Nephron progenitor cell (in vitro differentiated cells): ENCODE data around the gene STC2.

Experiments
- DNase-seq: peaks from one replicate; pipeline ENCODE4 v3.0.0; 2021
- H3K27ac Mint-ChIP-seq: 2 replicates; pipeline ENCODE4 v1.8.0; 2021; ENCODE audit warnings: mild to moderate bottlenecking, moderate library complexity, mixed read lengths
- H3K27me3 Mint-ChIP-seq: 2 replicates; pipeline ENCODE4 v1.8.0; 2021; ENCODE audit warnings: mild to moderate bottlenecking, low read depth, mixed read lengths; ENCODE audit not compliant: poor library complexity
- H3K36me3 Mint-ChIP-seq: 2 replicates; pipeline ENCODE4 v1.8.0; 2021; ENCODE audit warnings: low read depth, mixed read lengths
- H3K4me1 Mint-ChIP-seq: 2 replicates; pipeline ENCODE4 v1.8.0; 2021; ENCODE audit warnings: mixed read lengths
- H3K4me3 Mint-ChIP-seq: 2 replicates; pipeline ENCODE4 v1.8.0; 2021; ENCODE audit warnings: mild to moderate bottlenecking, moderate library complexity, mixed read lengths
- H3K9me3 Mint-ChIP-seq: 2 replicates; pipeline ENCODE4 v1.8.0; 2021; ENCODE audit warnings: mild to moderate bottlenecking, moderate library complexity, mixed read lengths
- CTCF ChIP-seq: fragments of 200-600 bp; sonication (generic); IDR thresholded peaks from 2 replicates; pipeline ENCODE4 v1.5.0; 2021; ENCODE audit warnings: antibody characterized with exemption

The STC2 gene

GRCh38 chr5:173311818-173312585, 16.2 kb downstream of the STC2 start:
- TF ChIP-seq CTCF, result no peak
- Mint-ChIP-seq H3K4me3 (no peak overlapping the region), H3K27ac (peak overlapping the region; percentile 50), H3K4me1 (peaks cover 73% of the 10 kb centered on the region), H3K9me3 (peaks cover 24% of the 10 kb centered on the region), H3K27me3 (peaks cover 5% of the 10 kb centered on the region), H3K36me3 (peaks cover 14% of the 10 kb centered on the region)
- DNase-seq, result no peak

DNA sequence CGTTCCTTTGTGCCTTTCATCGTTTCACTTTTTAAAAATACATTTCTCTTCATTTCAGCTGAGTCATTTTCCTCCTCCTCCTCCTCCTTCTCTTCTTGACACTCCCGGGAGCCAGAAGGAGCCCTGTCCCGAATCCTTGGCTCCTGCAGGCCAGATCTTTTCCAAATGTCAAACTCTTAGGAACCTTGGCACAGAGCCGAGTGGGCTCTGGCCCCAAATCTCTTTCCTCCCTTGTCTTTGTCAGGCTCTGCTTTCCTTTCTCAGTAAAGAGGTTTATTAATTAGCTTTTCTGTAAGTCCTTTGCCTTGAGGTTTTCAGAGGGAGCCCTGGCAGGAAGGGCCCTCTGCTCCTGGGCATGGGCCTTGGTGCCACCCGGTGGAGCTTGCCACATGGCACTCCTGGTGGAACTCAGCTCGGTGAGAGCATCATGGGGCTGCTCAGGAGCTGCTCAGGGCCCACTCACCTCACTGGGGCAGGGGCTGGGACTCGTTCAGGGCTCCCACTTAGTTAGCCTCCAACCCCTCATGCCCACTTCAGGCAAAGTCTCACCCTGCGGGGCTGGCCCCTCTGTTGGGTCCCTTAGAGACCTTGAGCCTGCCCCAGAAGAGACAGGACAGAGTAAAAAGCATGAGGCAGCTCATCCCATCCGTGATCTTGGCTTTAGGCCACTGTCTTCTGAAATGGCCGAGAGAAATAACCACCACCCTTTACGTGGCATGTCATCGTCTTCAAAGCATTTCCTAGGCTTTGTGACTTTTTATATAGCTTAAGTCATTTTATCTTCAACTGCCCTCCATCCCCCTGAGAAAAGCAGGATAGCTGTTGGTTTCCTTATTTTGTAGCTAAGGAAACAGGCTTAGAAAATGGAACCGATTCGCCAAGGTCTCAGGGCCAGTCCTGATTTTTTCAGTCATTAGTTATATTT, 17.1 kb downstream of the STC2 start:
- H3K4me1 Mint-ChIP-seq, result peaks cover 73% of the 10 kb centered on the region
- H3K27me3 Mint-ChIP-seq, result peaks cover 8% of the 10 kb centered on the region
- no peak for DNase-seq

DNA sequence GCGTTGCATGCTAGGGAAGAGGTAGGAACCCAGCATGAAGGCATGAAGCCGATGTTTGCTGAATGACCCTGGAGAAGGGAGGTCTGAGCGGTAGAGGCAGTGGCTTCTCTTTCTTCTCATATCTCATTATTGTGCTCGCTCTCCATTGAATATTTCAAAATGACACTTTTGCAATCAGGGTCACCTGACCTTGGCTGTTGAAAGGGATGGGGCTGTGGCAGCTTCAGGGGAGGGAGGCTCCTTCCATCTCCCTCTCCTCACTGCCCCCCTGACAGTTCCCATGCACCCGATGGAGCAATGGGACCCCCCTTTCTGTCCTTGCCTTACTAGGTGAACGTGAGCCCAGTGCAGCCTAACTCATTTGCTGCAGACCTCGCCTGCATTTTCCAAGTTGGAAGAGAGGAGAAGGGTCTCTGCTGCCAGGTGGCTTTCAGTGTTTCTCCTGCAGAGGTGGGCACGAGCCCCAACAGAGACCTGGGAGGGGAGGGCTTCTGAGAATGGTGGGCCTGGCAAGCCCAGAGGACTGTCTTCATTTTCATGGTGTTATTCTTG, 17.9 kb downstream of the STC2 start:
- Mint-ChIP-seq H3K9me3 (peaks cover 30% of the 10 kb centered on the region), H3K36me3 (peaks cover 14% of the 10 kb centered on the region), H3K4me1 (peaks cover 69% of the 10 kb centered on the region), H3K27ac (peak overlapping the region; percentile 16), H3K27me3 (peaks cover 9% of the 10 kb centered on the region), H3K4me3 (no peak overlapping the region)
- DNase-seq, result no peak
- TF ChIP-seq CTCF, result no peak

More for the DNA sequence above, 17.1 kb downstream of the STC2 start:
- peak overlapping the region; percentile 50 for H3K27ac Mint-ChIP-seq
- peaks cover 30% of the 10 kb centered on the region for H3K9me3 Mint-ChIP-seq
- H3K36me3 Mint-ChIP-seq, result peaks cover 14% of the 10 kb centered on the region
- no peak for TF ChIP-seq CTCF
- H3K4me3 Mint-ChIP-seq, result no peak overlapping the region

DNA sequence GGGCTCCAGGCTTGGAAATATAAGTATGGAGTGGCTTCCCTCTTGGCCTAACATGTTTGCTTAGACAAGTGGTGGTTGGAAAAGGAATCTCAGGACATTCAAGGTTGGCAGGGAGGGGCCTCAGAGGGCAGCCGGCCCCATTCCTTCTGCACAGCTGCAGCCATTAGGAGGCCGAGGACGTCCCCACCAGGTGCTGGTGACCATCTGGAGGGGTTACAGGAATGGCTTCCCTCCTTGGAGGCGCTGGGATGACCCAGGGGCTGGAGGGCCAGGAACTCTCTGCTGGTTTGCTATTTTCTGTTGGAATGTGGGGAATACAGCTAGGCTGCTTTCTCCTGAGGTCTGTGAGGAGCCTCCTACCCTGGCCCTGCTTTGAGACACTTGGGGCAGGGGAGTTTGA, 18.5 kb downstream of the STC2 start:
- Mint-ChIP-seq H3K4me1 (peaks cover 69% of the 10 kb centered on the region), H3K9me3 (peaks cover 30% of the 10 kb centered on the region), H3K36me3 (peaks cover 14% of the 10 kb centered on the region), H3K4me3 (no peak overlapping the region), H3K27ac (no peak overlapping the region), H3K27me3 (peaks cover 9% of the 10 kb centered on the region)
- no peak for TF ChIP-seq CTCF
- no peak for DNase-seq

DNA sequence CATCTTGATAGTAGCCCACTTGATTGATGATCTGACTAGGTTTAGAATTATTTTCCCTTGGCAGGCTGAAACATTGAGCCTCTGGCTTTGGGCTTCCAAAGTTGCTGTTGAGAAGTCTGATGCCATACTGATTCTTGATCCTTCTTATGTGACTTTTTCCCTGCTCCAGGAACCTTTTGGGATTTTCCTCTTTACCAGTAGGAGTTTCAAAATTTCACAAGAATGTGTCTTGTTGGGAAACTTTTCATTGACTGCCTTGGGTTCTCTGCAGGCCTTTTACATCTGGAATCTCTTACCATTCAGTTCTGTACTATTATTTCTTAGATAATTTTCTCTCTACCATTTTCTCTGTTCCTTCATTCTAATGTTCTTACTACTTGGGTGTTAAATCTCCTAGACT, 20.0 kb downstream of the STC2 start:
- H3K9me3 Mint-ChIP-seq, result peaks cover 30% of the 10 kb centered on the region
- peaks cover 9% of the 10 kb centered on the region for H3K27me3 Mint-ChIP-seq
- H3K36me3 Mint-ChIP-seq, result peaks cover 14% of the 10 kb centered on the region
- H3K27ac Mint-ChIP-seq, result no peak overlapping the region
- no peak for TF ChIP-seq CTCF
- no peak for DNase-seq
- peaks cover 72% of the 10 kb centered on the region for H3K4me1 Mint-ChIP-seq
- H3K4me3 Mint-ChIP-seq, result no peak overlapping the region
